GM18511 (cell line): ENCODE data around the gene OR51B2.
"Not testable (repeated sequence)": the region's sequence is repeated elsewhere in the genome, so short reads cannot be mapped to it uniquely, and the experiment has no call there.

Source experiments
- ATAC-seq: cut with Tn5 transposase; IDR thresholded peaks from one replicate; pipeline ENCODE4 v1.9.1; 2021; ENCODE audit warnings: mild to moderate bottlenecking, moderate library complexity; ENCODE audit not compliant: unreplicated experiment

The OR51B2 gene

GRCh38 chr11:5324197-5324596 is at the start of gene OR51B2:
Gene OR51B2, minus strand, starts transcription at chr11:5324297. Its CDS starts 0 bp downstream, at chr11:5324297.
- no peak for ATAC-seq

GRCh38 chr11:5369789-5370188 is 45.7 kb upstream of the OR51B2 start:
- ATAC-seq = peak; percentile 57

DNA sequence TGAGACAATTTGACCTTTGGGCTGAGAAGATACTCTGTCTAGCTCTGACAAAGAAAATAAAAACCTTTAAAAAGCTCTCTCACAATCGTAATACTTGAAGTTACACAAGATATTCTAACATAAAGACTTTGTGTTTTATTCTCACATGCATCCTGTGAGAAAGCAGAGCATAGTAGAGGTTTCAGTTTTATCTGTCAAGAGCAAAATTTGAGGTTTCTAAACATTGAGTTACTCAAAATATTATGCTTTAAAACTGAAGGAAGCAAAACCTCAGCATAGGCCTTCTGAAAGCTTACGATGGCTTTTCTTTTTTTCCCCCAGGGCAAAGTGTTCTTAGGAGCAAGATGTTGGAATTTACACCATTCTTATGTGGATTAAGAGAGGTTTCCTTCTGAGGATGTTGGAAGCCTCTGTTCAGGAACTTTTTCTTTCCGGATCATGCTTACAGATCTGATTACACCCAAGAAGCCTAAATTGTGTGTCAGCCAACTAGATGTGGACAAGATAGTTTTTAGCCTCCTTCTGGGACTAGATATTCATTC is 44.5 kb upstream of the OR51B2 start:
- ATAC-seq = peak; percentile 61

DNA sequence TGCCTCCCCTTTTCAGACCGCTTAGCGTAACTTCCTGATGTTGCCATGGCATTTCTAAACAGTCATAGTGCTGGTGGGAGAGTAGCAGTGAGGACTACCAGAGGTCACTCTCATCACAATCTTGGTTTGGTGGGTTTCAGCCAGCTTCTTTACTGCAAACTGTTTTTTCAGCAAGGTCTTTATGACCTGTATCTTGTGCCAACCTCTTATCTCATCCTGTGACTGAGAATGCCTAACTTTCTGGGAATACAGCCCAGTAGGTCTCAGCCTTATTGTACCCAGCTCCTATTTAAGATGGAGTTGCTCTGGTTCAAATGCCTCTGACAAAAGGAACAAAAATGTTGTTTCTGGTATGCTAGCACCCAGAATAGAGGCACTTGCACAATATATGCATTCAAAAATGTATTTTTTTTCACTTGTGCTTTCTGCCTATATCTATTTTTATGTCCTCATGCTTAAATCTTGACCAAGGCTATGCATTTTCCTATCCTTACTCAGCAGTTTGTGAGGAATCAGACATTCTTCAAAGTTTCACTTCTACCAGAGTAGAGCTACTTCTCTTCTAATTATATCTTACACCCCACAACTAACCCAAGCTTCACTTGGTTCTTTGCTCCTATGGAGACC is 43.5 kb upstream of the OR51B2 start:
- ATAC-seq = peak; percentile 48

DNA sequence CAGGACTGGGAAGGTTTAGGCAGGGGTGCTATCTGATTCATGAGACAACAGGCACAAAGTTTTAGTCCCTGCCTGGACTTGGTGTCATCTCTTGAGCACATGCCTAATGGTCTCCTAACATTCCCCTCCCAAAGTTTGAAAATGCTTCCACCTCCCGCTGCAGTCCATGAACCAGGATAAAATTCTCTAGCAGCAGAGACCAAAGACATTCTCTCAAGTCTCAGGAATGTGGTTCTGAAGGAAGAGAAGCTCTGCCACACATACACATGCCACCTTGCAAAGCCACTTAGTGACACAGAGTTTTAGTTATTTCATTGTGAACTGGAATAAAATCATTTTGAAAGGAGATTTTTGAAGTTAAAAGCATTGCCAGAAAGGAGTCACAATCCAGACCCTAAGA is 42.8 kb upstream of the OR51B2 start:
- ATAC-seq = no peak

- ATAC-seq = not testable (repeated sequence)
Measured at GRCh38 chr11:5366365-5366764, 42.3 kb upstream of the OR51B2 start.

- no peak for ATAC-seq
Measured at GRCh38 chr11:5364214-5364613, 40.1 kb upstream of the OR51B2 start.

- ATAC-seq = no peak
Measured at GRCh38 chr11:5363679-5364078, 39.6 kb upstream of the OR51B2 start.

- ATAC-seq = no peak
Measured at GRCh38 chr11:5362017-5362625, 38.0 kb upstream of the OR51B2 start.

DNA sequence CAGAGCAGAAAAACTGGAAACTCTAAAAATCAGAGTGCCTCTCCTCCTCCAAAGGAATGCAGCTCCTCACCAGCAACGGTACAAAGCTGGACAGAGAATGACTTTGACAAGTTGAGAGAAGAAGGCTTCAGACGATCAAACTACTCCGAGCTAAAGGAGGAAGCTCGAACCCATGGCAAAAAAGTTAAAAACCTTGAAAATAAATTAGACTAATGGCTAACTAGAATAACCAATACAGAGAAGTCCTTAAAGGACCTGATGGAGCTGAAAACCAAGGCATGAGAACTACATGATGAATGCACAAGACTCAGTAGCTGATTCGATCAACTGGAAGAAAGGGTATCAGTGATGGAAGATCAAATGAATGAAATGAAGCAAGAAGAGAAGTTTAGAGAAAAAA is 31.9 kb upstream of the OR51B2 start:
- ATAC-seq = not testable (repeated sequence)

- ATAC-seq = no peak
Measured at GRCh38 chr11:5351208-5351607, 27.1 kb upstream of the OR51B2 start, which contains the start of gene OR51B6. Gene OR51B6, plus strand, starts transcription at chr11:5351508. Its CDS starts 0 bp downstream, at chr11:5351508.

DNA sequence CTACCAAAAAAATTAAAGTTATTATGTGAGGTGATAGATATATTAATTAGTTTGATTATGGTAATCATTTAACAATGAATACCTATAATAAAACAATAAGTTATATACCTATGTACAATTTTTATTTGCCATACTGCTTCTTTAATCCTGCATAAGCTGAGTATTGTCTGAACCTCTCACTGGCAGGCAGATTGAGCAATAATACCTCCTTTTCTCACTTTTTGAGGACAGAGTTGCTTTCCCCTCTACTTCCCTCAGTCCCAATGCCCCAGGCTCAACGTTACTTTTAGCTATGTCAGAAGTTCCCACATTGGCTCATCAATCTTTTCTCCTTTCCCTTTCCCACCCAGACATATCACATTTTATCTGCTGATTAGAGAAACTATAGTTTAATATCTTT is 25.5 kb upstream of the OR51B2 start:
- no peak for ATAC-seq

DNA sequence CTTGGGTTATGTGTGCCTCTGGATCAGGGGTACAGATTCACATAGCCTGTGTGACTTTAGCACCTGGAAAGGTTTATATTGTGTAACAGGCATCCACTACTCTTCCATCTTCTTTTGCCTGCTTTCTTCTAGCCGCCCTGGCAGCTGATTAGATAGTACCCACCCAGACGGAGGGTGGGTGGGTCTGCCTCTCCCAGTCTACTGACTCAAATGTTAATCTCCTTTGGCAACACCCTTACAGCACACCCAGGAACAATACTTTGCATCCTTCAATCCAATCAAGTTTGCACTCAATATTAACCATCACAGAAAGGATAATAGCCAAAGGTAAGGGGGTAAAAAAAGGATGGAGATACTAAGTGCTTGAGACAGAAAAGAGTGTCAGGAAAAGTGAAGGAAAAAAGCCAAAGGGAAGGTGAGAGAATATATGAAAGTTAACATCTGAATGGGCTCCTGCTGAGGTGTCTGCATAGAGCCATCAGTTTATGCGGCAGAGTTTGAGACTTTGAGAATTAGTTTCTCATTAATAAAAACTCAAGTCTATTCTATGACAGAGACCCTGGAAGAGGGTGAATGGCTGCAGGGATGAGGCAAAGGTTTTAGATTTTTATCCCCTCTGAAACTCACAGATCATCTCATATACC is 24.6 kb upstream of the OR51B2 start:
- ATAC-seq = no peak

DNA sequence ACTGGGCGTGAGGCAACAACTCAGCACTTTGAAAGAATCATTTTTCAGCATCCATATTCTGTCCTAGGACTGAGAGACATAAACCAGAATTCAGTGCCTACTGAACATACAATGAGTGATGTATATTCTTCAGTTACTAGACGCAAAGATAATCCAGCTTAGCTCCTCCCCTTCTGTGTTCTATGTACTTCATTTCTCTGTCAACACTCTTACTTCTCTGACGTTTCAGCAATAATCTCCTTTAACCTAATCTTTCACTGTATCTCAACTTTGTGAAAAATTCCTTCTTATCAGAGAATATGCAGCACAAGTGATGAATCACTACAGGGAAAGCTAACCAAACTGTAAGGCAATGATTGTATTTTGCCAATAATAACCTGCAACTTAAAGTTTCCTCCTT is 21.7 kb upstream of the OR51B2 start:
- no peak for ATAC-seq

GRCh38 chr11:5343474-5344335 is 19.6 kb upstream of the OR51B2 start, which contains the start of gene OR51B5:
Gene OR51B5, minus strand, starts transcription at chr11:5343524. Its CDS starts 0 bp downstream, at chr11:5343524.
- no peak for ATAC-seq

DNA sequence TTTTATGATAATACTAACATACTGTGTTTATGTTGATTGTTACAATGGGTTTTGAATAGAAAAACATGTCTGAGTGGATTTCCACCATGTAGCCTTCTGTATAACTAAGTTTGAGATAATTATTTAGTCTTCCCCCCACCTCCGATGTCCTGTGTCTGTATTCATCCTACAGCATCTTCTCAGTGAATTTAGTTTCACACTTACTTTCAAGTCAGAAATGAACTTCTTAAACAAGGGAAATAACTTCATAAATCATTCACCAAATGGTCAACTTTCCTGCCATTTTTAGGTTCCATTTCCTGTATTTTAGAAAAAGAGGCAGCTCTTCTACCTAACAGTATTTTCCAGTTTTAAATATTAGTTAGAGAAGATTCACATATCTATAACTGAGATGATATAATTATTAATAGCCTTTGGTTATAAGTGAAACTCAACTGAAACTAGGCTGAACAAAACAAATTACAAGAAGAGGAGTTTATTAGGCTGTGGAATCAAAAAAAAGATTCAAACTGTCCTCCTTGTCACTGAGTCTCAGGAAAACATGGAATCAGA is 15.8 kb upstream of the OR51B2 start:
- ATAC-seq = peak; percentile 82

DNA sequence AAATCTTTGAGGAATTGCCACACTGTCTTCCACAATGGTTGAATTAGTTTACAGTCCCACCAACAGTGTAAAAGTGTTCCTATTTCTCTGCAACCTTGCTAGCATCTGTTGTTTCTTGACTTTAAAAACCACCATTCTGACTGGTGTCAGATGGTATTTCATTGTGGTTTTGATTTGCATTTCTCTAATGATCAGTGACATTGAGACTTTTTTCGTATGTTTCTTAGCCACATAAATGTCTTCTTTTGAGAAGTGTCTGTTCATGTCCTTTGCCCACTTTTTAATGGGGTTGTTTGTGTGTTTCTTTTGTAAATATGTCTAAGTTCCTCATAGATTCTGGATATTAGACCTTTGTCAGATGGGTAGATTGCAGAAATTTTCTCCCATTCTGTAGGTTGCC is 13.2 kb upstream of the OR51B2 start:
- not testable (repeated sequence) for ATAC-seq

- ATAC-seq = no peak
Measured at GRCh38 chr11:5336331-5336730, 12.2 kb upstream of the OR51B2 start.

DNA sequence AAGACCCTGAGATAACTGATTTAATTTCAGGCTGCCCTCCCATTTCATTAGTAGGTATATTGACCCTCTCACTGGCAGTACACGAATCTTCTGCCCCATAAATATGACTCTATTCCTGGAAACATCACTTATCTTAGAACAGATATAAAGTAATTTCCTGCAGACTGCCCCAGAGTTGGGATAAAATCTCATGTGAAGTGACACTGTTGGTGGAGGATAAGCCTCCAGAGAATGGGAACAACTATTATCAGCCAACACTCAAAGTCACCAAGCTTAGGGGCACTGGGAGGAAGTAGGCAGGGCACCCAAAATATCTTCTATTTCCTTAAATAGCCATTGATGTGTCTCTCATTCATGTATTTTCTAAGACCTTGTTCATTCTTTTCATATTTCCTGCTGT is 11.1 kb upstream of the OR51B2 start:
- no peak for ATAC-seq

GRCh38 chr11:5317292-5317691 is 6.8 kb downstream of the OR51B2 start:
- ATAC-seq = no peak
